Esophagus muscularis mucosa (tissue), 4 donors: ENCODE data around the gene TGIF2.

ENCODE experiments used
- CTCF ChIP-seq, 3 experiments: fragments of 200-600 bp in 2 of 3; fragments of 450-650 bp in 1 of 3; sonication (generic) in 2 of 3; IDR thresholded peaks; one replicate each; pipeline ENCODE4 v1.5.1; 2017 to 2019; ENCODE audit warnings: antibody characterized with exemption in 3 of 3, mild to moderate bottlenecking in 2 of 3, moderate library complexity in 1 of 3
- EP300 ChIP-seq: sonication (generic); formaldehyde crosslinking; IDR thresholded peaks from one replicate; pipeline ENCODE4 v1.6.1; 2017; ENCODE audit warnings: antibody characterized with exemption
- POLR2AphosphoS5 ChIP-seq, 2 donors: sonication (generic); formaldehyde crosslinking; IDR thresholded peaks; one replicate each; pipeline ENCODE4 v1.6.1; 2017; ENCODE audit warnings: antibody characterized with exemption in 2 of 2

- TF ChIP-seq CTCF (IDR thresholded peaks at IDR 0.05) = no peak
- no peak for TF ChIP-seq POLR2AphosphoS5 (IDR thresholded peaks at IDR 0.05)
- TF ChIP-seq EP300 = no peak
Observed at GRCh38 chr20:36613974-36614373, 40.6 kb downstream of the TGIF2 start.
